HepG2 (cell line): ENCODE results near the gene INTS15. TPM values are rescaled to one million over a fixed set of nuclear protein-coding genes. Genes with fewer than 3 reads are reported as not detected.

ENCODE experiments used
- ATF2 ChIP-seq: sonication (generic); formaldehyde crosslinking; IDR thresholded peaks from 2 replicates; pipeline ENCODE4 v1.4.0; 2020; ENCODE audit warnings: missing genetic modification reagents
- CENPT ChIP-seq: sonication (generic); formaldehyde crosslinking; IDR thresholded peaks from 2 replicates; pipeline ENCODE4 v1.8.0; 2022; ENCODE audit warnings: low read depth, mild to moderate bottlenecking, moderate library complexity, missing genetic modification reagents
- IRF2 ChIP-seq: IDR thresholded peaks from 2 replicates; pipeline ENCODE4 v1.6.1; 2018; ENCODE audit warnings: missing genetic modification reagents, missing compliant biosample characterization
- MTA3 ChIP-seq: sonication (generic); formaldehyde crosslinking; IDR thresholded peaks from 2 replicates; pipeline ENCODE4 v1.4.0; 2020; ENCODE audit warnings: missing genetic modification reagents
- NR2F2 ChIP-seq: IDR thresholded peaks from 2 replicates; pipeline ENCODE4 v1.6.1; 2012; ENCODE audit warnings: low read depth, inconsistent platforms, borderline replicate concordance
- SNAPC5 ChIP-seq: sonication (generic); formaldehyde crosslinking; IDR thresholded peaks from 2 replicates; pipeline ENCODE4 v1.8.1; 2023; ENCODE audit warnings: mild to moderate bottlenecking, missing genetic modification reagents, borderline replicate concordance
- TOE1 ChIP-seq: sonication (generic); formaldehyde crosslinking; IDR thresholded peaks from 2 replicates; pipeline ENCODE4 v1.4.0; 2020; ENCODE audit warnings: mild to moderate bottlenecking, missing genetic modification reagents
- ZBTB2 ChIP-seq: sonication (generic); formaldehyde crosslinking; IDR thresholded peaks from 2 replicates; pipeline ENCODE4 v1.8.0; 2022; ENCODE audit warnings: low read depth, missing genetic modification reagents
- ZNF10 ChIP-seq: sonication (generic); formaldehyde crosslinking; IDR thresholded peaks from 2 replicates; pipeline ENCODE4 v1.4.0; 2020; ENCODE audit warnings: mild to moderate bottlenecking, low read depth, missing genetic modification reagents, borderline replicate concordance
- ZNF337 ChIP-seq: sonication (generic); formaldehyde crosslinking; IDR thresholded peaks from 2 replicates; pipeline ENCODE4 v1.5.1; 2020; ENCODE audit warnings: missing genetic modification reagents, low read depth, mild to moderate bottlenecking, borderline replicate concordance
- ZNF564 ChIP-seq: sonication (generic); formaldehyde crosslinking; IDR thresholded peaks from 2 replicates; pipeline ENCODE4 v1.8.1; 2023; ENCODE audit warnings: mild to moderate bottlenecking, missing genetic modification reagents
- ZNF639 ChIP-seq: conservative IDR thresholded peaks from 2 replicates; pipeline ENCODE4 v1.6.1; 2018; ENCODE audit warnings: missing genetic modification reagents
- ZNF7 ChIP-seq: IDR thresholded peaks from 2 replicates; pipeline ENCODE4 v1.6.1; 2016; ENCODE audit warnings: missing biosample characterization, missing genetic modification reagents
- ZNF800 ChIP-seq: sonication (generic); formaldehyde crosslinking; IDR thresholded peaks from 2 replicates; pipeline ENCODE4 v1.4.0; 2020; ENCODE audit warnings: missing genetic modification reagents
- polyA plus RNA-seq, 8 experiments: library from polyadenylated mRNA; depleted of rRNA in 3 of 8; stranded (reverse) in 7 of 8; unstranded in 1 of 8; fragments of >200 nt; fragmentation: Illumina TruSeq in 4 of 8; extraction: Trizol in 4 of 8; gene quantifications; 2 replicates each; pipeline versions ENCODE4 v1.2.1 to v1.2.3, GENCODE V29; 2011 to 2016; ENCODE audit warnings: low read depth in 4 of 8, missing spikeins in 1 of 8, mixed read lengths in 1 of 8; ENCODE audit not compliant: insufficient read depth in 1 of 8
- total RNA-seq, 5 experiments: library from RNA; depleted of rRNA; stranded (reverse); fragments of >200 nt; fragmentation: Illumina TruSeq; extraction: Trizol; gene quantifications; 2 replicates each; pipeline ENCODE4 v1.2.3, GENCODE V29; 2016; ENCODE audit warnings: low read depth in 1 of 5
- TF ChIP-seq, protein P1 (sequence below): sonication (generic); formaldehyde crosslinking; IDR thresholded peaks from 2 replicates; pipeline ENCODE4 v1.5.1; 2020; ENCODE audit warnings: missing genetic modification reagents, mild to moderate bottlenecking, borderline replicate concordance
- TF ChIP-seq, protein P2 (sequence below): sonication (generic); formaldehyde crosslinking; IDR thresholded peaks from 2 replicates; pipeline ENCODE4 v1.4.0; 2020; ENCODE audit warnings: missing genetic modification reagents, borderline replicate concordance

The INTS15 gene
- total and polyA plus RNA-seq, 2 of the 13 experiments (the other 11 are each of a cell fraction or from before 2014, with no cell fraction given): 16.3 to 25.7 TPM

- TF ChIP-seq ZBTB2 (CRISPR knock-in tag) (peak; percentile 77; the same call in 1 of the 2 replicates), ZNF7 (CRISPR knock-in tag) (no peak), ZNF337 (CRISPR knock-in tag) (no peak), MTA3 (CRISPR knock-in tag) (no peak), ZNF639 (CRISPR knock-in tag) (peak; percentile 70), IRF2 (CRISPR knock-in tag) (peak; percentile 57; the same call in 1 of the 2 replicates), TOE1 (CRISPR knock-in tag) (no peak), SNAPC5 (CRISPR knock-in tag) (no peak), NR2F2 (no peak; the same call in 1 of the 2 replicates), ZNF564 (CRISPR knock-in tag) (peak; percentile 69; the same call in 1 of the 2 replicates), ZNF10 (no peak), ZNF800 (CRISPR knock-in tag) (no peak; the same call in 1 of the 2 replicates), ATF2 (CRISPR knock-in tag) (peak; percentile 76; the same call in 1 of the 2 replicates), CENPT (CRISPR knock-in tag) (no peak)
- TF ChIP-seq, protein P1, sequence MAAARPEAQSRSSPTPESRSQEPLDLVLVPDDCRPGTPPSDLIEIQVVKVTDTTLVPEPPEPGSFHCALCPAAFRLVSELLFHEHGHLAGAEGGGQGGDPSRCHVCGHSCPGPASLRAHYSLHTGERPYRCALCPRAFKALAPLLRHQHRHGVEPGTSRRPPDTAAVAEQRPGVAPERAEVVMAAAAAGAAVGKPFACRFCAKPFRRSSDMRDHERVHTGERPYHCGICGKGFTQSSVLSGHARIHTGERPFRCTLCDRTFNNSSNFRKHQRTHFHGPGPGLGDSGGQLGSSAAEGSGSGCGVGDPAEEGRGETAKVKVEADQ (CRISPR knock-in tag): no peak
- TF ChIP-seq, protein P2, sequence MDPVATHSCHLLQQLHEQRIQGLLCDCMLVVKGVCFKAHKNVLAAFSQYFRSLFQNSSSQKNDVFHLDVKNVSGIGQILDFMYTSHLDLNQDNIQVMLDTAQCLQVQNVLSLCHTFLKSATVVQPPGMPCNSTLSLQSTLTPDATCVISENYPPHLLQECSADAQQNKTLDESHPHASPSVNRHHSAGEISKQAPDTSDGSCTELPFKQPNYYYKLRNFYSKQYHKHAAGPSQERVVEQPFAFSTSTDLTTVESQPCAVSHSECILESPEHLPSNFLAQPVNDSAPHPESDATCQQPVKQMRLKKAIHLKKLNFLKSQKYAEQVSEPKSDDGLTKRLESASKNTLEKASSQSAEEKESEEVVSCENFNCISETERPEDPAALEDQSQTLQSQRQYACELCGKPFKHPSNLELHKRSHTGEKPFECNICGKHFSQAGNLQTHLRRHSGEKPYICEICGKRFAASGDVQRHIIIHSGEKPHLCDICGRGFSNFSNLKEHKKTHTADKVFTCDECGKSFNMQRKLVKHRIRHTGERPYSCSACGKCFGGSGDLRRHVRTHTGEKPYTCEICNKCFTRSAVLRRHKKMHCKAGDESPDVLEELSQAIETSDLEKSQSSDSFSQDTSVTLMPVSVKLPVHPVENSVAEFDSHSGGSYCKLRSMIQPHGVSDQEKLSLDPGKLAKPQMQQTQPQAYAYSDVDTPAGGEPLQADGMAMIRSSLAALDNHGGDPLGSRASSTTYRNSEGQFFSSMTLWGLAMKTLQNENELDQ: no peak
These were observed 12.3 kb upstream of the INTS15 start, which contains the start of gene ZDHHC4 (continued) for GRCh38 chr7:6577369-6578113.
